ENCODE measurements around the gene ZBTB44.
"Not testable (repeated sequence)": the region's sequence is repeated elsewhere in the genome, so short reads cannot be mapped to it uniquely, and the experiment has no call there.

Gene ZBTB44

DNA sequence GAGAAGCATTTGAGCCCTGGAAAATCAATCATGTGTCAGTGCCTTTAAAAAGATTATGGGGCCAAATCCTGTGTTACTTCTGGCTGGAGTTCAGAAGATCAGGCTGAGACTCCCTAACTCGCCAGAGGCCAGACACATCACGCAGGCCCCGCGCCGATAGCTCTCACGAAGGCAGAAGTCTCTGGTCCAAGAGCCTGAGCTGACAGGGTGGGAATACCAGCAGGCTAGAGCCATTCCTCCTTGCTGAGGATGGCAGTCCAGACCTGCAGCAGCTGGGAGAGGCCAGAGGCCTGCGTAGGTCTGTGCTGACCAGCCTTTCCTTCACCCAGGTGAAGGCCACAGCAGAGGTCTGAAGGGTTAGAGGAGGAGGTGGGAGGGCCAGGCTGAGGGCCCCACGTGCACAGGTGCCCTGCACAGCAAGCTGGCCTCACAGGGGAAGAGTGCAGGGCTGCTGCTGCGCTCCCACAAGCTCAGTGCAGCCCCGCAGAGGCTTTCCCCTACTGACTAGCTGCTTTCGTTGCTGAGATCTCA is 102.2 kb downstream of the ZBTB44 start:
- no peak for DNase-seq

DNA sequence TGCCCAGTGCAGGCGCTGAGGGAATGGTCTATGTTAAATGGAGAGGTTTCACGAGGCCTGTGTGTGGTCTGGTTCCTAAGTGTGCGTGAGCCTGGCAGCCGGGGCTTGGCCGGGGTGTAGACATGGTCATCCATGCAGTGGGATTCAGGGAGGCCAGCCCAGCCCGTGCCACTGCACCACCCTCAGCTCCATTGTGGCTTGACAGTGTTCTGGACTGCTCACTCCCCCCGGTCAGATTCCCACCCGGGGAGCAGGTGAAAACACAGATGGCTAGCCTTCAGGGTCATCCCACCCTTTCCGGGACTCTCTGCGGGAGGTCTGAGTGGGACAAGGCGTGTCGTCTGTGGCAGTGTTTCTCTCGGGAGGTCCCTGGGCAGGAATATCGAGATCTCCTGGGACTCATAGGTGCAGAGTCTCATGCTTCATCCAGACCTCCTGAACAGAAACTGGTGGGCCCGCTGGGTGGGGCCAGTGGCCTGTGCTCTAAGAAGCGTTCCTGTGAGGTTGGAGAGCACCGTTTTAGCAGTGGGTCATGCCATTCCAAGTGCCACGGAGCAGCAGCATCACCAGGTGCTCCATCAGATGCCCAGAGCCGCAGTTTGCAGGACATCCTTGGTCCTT is 102.8 kb downstream of the ZBTB44 start:
- DNase-seq, result no peak

DNA sequence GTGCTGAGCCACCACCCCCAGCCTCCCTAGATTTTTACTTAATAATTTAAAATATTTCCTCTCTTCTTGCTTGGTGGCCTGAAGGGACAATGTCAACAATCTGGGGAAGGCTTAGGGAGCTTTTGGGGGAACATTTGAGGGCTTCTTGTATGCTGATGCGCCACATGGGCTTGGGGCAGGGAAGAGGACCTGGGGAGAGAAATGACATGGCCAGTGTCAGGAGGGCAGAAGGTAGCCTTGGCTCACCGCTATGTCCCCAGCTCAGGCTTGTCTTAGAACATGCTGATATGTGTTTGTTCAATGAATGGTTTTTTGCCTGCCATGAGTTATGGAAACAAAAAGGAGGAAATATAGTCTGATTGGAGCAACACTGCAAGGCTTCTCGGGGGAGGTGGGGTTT is 103.6 kb downstream of the ZBTB44 start:
- DNase-seq, result no peak

DNA sequence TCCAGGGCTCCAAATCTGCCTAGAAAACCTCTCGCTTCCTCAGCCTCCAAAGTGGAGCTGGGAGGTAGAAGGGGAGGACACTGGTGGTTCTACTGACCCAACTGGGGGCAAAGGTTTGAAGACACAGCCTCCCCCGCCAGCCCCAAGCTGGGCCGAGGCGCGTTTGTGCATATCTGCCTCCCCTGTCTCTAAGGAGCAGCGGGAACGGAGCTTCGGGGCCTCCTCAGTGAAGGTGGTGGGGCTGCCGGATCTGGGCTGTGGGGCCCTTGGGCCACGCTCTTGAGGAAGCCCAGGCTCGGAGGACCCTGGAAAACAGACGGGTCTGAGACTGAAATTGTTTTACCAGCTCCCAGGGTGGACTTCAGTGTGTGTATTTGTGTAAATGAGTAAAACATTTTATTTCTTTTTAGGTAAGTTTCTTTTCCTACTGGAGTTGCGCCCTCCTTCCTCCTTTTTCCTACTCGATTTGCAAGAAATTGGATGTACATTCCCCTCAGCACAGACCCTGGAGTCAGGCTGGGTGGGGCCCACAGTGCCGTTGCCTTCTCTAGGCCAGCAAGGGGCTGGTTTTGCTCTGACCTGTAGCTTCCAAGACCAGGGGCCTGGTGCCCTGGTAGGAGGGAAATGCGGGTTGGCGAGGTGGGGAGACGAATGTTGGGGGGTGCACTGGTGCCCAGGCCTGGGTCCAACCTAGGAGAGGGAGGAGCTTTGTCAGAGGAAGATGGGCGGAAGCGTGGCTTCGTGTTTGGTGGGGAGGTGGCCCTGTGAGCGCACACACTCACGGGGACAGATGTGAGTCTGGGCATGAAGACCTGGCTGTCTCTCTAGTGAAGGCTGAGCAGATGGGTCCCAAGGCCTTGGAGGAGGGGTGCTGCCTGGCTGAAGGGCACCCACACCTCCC is 104.5 kb downstream of the ZBTB44 start:
- DNase-seq, result no peak

DNA sequence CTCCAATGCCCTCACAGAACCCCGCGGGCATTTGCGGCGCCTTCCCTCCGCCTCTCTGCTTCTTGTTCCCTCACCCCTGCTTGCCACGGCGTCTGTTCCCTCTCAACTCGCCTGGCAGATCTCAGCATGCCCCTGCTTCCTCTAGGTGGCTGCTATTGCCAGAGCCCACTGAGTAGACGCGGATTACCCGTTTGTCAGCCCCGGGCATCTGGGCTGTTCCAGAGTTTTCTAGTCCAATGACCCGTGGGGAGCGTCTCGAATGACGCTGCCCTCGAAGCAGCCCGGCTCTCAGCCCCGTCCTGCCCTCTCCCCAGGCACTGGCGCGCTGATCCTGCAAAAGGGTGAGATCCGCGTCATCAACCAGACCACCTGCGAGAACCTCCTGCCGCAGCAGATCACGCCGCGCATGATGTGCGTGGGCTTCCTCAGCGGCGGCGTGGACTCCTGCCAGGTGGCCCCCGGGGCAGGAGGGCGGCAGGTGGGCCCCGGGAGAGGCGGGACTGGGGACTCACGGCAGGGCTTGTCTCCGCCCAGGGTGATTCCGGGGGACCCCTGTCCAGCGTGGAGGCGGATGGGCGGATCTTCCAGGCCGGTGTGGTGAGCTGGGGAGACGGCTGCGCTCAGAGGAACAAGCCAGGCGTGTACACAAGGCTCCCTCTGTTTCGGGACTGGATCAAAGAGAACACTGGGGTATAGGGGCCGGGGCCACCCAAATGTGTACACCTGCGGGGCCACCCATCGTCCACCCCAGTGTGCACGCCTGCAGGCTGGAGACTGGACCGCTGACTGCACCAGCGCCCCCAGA is 105.4 kb downstream of the ZBTB44 start:
- DNase-seq, result no peak

DNA sequence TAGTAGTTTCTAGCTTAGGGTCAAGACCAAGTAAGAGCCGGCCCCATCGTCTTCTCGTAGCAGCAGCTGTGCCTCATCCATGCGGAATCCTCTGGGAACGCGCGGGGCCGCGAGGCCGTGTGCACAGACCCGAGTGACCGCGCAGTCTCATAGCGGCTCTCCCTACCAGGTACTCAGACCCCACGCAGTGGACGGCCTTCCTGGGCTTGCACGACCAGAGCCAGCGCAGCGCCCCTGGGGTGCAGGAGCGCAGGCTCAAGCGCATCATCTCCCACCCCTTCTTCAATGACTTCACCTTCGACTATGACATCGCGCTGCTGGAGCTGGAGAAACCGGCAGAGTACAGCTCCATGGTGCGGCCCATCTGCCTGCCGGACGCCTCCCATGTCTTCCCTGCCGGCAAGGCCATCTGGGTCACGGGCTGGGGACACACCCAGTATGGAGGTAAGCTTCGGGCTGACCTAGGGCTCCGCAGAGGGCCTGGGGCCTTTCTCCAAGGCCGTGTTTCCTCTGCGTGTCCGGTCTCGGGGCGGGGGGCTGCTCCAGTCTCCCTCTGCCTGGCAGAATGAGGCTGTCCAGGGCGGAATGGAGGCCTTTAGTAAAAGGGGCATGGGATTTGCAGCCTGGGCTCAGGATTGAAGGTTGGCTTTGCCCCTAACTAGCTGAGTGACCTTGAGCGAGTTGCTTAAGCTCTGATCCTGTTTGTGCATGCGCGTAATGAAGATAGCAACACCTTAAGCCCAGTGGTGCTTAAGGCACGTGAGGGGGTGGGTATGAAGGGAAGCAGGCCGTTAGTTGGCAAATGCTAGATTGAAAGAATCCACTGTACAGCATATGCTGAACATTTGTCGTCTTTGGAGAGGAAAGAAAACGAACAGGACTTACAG is 106.2 kb downstream of the ZBTB44 start:
- no peak for DNase-seq

DNA sequence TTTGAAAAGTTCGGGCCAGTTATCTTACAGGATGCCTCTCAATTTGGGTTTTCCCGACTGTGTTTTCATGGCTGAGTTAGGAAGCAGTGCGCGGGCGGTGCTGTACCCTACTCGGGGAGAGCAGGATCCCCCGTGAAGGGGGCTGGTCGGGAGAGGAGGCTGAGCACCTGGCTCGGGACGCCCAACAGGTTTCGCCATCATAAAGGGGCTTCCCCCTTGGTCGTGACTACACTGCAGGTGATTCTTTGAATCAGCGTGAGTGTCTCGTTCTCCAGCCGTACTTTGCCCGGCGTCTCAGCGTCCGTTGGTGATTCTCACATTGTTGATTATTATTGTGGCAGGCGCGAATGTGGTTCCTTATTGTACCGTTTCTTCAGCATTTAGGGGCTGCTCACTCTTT is 108.6 kb downstream of the ZBTB44 start:
- DNase-seq, result no peak

DNA sequence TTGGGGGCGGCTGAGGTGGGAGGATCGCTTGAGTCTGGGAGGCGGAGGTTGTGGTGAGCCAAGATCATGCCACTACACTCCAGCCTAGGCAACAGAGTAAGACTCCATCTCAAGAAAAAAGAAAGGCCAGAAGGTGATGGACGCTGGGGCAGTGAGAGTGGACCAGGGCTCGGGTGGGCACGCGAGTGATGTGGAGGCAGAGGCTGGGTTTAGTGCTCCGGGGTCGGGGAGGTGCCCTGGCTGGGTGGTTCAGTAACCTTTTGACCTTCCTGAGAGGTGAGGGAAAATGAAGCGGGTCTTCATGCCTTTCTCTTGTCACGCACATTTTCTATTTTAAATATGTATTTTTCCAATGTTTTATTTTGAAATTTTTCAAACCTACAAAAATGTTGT is 110.0 kb downstream of the ZBTB44 start:
- DNase-seq, result no peak

DNA sequence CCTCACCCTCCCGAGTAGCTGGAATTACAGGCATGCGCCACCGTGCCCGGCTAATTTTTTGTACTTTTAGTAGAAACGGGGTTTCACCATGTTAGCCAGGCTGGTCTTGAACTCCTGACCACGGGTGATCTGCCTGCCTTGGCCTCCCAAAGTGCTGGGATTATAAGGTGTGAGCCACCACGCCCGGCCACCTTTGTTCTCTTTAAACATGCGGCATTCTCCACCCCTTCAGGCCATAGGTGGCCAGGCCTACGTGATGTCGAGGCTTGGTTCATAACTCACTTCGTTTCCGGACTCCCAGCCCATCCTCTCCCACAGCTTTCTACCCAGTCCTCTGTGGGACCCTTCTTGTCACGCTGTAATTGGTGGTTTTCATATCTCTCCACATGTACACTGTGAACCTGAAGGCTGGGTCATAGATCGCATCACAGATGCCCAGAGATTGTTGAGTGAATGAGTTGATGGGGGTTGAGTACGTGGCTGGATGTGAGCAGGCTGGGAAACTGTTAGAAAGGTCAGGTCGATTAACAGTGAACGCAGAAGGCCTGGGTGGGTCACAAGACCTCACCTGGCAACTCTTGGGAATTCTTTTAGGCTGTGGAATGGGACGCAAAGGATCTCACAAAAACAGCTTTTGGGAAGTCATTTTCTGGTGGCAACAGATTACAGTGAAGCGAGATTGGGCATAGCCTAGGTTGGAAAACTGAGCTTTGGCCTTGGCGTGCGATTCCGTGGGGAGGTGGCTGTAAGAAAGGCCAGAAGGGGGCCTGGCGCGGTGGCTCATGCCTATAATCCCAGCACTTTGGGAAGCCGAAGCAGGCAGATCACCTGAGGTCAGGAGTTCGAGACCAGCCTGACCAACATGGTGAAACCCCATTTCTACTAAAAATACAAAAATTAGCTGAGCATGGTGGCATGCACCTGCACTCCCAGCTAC is 110.7 kb downstream of the ZBTB44 start:
- DNase-seq, result no peak

DNA sequence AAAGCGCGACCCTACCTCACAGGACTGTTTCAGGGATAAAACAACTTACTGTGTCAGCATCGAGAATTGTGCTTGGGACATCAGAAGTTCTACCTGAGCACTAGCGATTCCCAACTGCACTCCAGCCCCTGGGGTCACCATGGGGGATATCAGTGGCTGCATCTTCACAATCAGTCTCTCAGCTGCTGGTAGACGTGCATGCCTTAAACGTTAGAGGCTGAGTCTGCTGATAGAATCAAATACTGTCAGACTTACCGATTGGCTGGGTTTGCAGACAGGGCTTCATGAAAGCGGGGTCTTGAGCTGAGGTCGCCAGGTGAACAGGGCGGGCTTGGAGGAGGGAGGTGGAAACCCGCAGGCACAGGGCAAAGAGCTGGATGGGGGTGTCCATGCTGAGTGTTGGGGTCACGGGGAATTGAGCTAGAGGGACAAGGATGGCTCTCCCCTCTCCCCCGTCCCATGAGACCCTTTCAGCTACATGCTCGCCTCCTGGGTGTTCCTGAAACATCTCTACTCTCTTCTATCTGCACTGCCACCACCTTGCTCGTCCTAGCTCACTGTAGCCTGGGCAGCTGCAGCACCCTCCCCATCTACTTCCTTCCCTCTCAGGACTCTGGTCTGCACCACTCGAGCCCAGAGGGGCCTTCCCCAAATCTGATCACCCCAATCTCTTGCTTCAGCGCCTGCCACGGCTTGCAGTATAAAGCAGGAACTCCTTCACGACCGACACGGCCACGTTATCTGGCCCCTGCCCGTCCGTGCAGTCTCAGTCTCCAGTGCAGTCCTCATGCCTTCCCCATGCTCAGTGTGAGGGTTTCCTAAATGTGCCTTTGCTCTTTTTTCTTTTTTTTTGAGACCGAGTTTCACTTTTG is 111.7 kb downstream of the ZBTB44 start:
- DNase-seq, result no peak

DNA sequence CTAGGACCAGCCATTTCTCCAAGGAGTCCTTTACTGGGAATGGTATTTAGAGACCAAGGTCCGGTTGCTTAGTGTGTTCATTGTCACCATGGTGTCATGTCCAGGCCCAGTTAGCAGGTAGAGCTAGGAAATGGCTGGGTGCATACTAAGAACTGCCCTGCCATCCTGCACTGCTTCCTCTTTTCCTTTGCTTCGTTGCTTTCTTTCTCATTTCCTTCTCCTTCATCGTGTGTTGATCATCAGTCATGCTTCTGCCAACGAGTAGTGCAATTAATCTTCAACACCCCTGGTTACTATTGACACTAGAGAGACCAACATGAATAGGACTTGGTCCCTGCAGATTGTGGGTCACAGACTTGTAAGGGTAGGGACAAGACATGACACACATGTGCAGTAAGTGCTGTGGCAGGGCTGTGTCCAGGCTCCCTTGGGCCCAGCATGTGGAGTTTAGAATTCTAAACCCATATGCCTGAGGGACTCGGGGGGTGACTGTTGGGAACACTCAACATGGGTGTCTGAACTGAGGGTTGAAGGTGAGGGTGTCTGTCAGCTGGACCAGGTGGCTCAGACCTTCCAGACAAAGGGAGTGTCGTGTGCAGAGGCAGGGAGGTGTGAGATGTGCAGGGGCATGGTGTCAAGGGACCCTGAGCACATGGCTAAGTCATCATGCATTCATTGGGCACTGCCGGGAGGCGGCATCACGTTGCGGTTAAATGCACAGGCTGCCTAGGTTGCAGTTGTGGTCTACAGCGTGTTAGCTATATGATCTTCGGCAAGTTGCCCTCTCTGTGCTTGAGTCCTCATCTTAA is 112.5 kb downstream of the ZBTB44 start:
- no peak for DNase-seq

DNA sequence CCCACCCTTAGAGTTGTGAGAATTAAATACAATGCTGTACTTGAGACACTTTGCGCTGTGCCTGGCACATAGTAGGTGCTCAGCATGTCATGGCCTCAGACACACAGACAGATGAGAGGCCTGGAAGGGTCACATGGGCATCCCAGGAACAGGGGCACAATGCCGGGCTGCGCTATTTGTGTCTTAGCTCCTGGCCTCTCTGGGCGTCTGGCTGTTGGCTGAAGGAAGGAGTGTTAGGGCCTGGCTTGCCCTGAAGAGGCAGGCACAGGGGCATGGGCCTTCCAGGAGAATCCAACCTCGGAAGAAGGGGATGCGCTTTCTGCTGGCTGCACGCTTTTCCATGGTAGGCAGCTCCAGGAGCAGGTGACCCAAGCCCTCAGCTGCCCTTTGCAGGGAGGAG is 113.7 kb downstream of the ZBTB44 start:
- DNase-seq, result no peak

DNA sequence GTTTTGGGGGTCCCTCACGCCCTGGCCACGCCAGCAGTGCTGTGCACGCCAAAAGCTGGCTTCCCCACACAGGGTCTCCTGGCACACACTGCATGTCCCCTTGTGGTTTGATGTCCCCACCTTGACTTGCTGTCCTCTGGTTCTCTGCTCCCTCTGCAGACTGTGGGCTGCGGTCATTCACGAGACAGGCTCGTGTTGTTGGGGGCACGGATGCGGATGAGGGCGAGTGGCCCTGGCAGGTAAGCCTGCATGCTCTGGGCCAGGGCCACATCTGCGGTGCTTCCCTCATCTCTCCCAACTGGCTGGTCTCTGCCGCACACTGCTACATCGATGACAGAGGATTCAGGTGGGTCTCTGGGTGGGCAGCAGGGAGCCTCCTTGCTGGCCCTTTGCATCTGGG is 114.9 kb downstream of the ZBTB44 start:
- no peak for DNase-seq

DNA sequence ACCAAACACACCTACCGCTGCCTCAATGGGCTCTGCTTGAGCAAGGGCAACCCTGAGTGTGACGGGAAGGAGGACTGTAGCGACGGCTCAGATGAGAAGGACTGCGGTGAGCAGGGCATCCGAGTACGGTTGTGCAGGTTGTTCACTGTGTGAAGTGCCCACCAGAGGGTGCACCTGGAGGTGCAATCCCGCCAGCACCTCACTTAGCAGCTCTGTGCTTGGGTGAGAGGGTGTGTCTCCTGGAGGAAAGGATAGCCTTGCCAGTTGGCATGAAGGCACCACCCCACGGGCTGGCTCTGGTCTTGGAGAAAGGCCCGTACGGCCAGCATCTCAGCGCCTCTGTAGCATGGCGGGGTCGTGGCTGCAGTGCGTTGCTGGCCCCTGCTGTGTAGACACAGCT is 115.8 kb downstream of the ZBTB44 start:
- no peak for DNase-seq

DNA sequence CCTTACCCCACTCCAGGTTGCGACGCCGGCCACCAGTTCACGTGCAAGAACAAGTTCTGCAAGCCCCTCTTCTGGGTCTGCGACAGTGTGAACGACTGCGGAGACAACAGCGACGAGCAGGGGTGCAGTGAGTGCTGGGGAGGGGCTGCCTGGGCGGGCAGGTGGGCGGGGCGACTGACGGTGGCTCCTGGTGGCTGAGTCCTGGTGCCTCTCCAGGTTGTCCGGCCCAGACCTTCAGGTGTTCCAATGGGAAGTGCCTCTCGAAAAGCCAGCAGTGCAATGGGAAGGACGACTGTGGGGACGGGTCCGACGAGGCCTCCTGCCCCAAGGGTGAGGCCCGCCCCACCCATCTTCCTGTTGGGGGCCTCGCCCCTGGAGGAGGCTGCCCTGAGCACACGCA is 116.4 kb downstream of the ZBTB44 start:
- DNase-seq, result no peak

DNA sequence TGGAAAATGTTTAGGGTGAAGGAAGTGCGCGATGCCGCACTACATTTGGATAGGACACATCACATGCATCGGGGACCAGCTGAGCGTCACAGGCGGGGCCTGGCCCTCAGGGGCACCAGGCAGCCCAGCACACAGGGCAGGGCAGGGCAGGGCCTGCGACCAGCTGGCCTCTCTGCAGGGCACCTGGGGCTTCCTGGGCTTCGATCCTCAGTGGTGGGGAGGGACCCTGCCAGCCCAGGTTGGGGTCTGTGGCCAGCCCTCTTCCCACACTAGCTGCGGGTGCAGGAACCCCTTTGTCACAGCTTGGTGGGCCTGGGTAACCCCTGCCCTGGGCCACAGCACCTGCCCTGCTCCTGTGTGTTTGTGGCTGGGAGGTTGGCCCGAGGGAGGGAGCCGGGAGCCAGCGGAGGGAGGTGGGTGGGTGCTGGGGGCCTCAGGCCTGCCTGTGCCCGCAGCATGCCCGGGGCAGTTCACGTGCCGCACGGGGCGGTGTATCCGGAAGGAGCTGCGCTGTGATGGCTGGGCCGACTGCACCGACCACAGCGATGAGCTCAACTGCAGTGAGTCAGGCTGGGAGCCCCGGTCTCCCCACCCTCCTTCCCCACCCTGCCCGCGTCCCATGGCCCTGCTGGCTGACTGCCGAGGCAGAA is 117.2 kb downstream of the ZBTB44 start:
- no peak for DNase-seq

DNA sequence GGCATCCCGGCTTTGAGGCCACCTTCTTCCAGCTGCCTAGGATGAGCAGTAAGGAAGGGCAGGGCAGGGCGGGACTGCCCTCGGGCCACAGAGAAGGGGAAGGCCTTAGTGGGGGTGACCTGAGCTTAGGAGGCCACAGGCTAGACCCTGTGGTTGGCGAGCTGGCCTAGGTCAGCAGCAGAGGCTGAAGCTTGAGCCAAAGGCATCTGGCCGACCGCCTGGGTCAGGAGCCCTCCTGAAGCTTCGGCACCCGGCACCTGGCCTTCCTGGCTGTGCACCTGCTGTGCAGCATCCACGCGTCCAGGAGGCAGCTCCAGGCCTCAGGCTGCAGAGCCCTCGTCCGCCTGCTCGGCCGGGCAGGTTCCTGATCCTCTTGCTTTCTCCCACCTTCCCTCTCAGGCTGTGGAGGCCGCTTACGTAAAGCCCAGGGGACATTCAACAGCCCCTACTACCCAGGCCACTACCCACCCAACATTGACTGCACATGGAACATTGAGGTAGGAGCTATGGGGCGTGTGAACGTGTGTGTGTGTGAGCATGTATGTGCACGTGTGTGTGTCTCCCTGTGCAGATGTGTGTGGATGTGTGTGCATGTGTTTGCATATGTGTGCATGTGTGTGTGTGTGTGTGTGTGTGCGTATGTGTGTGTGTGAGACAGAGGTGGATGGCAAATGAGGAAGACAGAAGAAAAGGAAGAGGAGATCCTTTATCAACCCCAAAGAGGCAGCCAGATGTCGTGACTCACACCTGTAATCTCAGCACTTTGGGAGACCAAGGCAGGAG is 120.3 kb downstream of the ZBTB44 start:
- DNase-seq, result no peak

DNA sequence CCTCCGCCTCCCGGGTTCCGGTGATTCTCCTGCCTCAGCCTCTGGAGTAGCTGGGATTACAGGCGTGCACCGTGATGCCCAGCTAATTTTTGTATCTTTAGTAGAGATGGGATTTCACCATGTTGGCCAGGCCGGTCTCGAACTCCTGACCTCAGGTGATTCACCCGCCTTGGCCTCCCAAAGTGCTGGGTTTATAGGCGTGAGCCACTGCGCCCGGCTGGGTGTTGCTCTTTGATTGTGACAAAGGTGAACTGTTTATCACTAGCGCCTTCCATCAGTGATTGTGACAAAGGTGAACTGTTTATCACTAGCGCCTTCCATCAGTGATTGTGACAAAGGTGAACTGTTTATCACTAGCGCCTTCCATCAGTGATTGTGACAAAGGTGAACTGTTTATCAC is 121.2 kb downstream of the ZBTB44 start:
- DNase-seq, result not testable (repeated sequence)
